ENCODE data around the gene ZBTB32.
A peak's percentile ranks its signal among the peaks of the same experiment; 100 is the strongest.
"Not testable (repeated sequence)": the region's sequence is repeated elsewhere in the genome, so short reads cannot be mapped to it uniquely, and the experiment has no call there.

ZBTB32 gene

GRCh38 chr19:35718345-35719041, 14.1 kb downstream of the ZBTB32 start:
- DNase-seq (ENCODE audit: low read depth in 1 of 2, low spot score in 1 of 2), result peak in 1 of 2 experiments; percentile 49
- TF ChIP-seq JUND (IDR thresholded peaks at IDR 0.05; ENCODE audit: low read depth), result no peak
- in situ Hi-C loops (cut with HindIII; ENCODE audit: low pct_unique_long_range_greater_than_20kb, low sequenced_read_pairs), result no loop called here

- no peak for TF ChIP-seq JUND (IDR thresholded peaks at IDR 0.05; ENCODE audit: low read depth)
- no peak for DNase-seq (ENCODE audit: low read depth in 1 of 2, low spot score in 1 of 2)
- in situ Hi-C loops (cut with HindIII; ENCODE audit: low pct_unique_long_range_greater_than_20kb, low sequenced_read_pairs), result no loop called here
These were observed 15.2 kb downstream of the ZBTB32 start for GRCh38 chr19:35719402-35720162.

DNA sequence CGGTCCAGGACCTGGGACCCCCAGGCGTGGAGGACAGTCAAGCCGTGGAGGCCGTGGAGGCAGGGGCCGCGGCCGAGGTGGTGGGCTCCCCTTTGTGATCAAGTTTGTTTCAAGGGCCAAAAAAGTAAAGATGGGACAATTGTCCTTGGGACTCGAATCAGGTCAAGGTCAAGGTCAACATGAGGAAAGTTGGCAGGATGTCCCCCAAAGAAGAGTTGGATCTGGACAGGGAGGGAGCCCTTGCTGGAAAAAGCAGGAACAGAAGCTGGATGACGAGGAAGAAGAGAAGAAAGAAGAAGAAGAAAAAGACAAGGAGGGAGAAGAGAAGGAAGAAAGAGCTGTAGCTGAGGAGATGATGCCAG, 15.8 kb downstream of the ZBTB32 start:
- in situ Hi-C loops (cut with HindIII; ENCODE audit: low pct_unique_long_range_greater_than_20kb, low sequenced_read_pairs), result no loop called here
- no peak for DNase-seq (ENCODE audit: low read depth in 1 of 2, low spot score in 1 of 2)
- no peak for TF ChIP-seq JUND (IDR thresholded peaks at IDR 0.05; ENCODE audit: low read depth)

- TF ChIP-seq JUND (IDR thresholded peaks at IDR 0.05; ENCODE audit: low read depth), result no peak
- no peak for DNase-seq (ENCODE audit: low read depth in 1 of 2, low spot score in 1 of 2)
- in situ Hi-C loops (cut with HindIII; ENCODE audit: low pct_unique_long_range_greater_than_20kb, low sequenced_read_pairs), result no loop called here
These were observed 16.3 kb downstream of the ZBTB32 start for GRCh38 chr19:35720648-35721047.

GRCh38 chr19:35721374-35721773, 17.0 kb downstream of the ZBTB32 start:
- no peak for TF ChIP-seq JUND (IDR thresholded peaks at IDR 0.05; ENCODE audit: low read depth)
- in situ Hi-C loops (cut with HindIII; ENCODE audit: low pct_unique_long_range_greater_than_20kb, low sequenced_read_pairs), result no loop called here
- no peak for DNase-seq (ENCODE audit: low read depth in 1 of 2, low spot score in 1 of 2)

GRCh38 chr19:35722461-35722860, 18.1 kb downstream of the ZBTB32 start:
- in situ Hi-C loops (cut with HindIII; ENCODE audit: low pct_unique_long_range_greater_than_20kb, low sequenced_read_pairs), result no loop called here
- no peak for DNase-seq (ENCODE audit: low read depth in 1 of 2, low spot score in 1 of 2)
- TF ChIP-seq JUND (IDR thresholded peaks at IDR 0.05; ENCODE audit: low read depth), result no peak

- no peak for TF ChIP-seq JUND (IDR thresholded peaks at IDR 0.05; ENCODE audit: low read depth)
- in situ Hi-C loops (cut with HindIII; ENCODE audit: low pct_unique_long_range_greater_than_20kb, low sequenced_read_pairs), result no loop called here
- no peak for DNase-seq (ENCODE audit: low read depth in 1 of 2, low spot score in 1 of 2)
These were observed 18.5 kb downstream of the ZBTB32 start for GRCh38 chr19:35722897-35723296.

DNA sequence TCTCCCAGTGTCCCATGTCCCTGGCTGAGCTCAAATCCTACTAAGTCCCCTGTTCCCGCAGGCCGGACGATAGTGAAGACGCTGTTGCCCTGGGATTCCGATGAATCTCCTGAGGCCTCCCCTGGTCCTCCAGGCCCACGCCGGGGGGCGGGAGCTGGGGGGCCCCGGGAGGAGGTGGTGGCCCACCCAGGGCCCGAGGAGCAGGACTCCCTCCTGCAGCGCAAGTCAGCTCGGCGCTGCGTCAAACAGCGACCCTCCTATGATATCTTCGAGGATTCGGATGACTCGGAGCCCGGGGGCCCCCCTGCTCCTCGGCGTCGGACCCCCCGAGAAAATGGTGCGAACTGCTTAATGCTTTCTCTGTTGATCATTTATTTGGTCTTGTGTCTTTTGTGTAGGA, 19.3 kb downstream of the ZBTB32 start:
- in situ Hi-C loops (cut with HindIII; ENCODE audit: low pct_unique_long_range_greater_than_20kb, low sequenced_read_pairs), result no loop called here

GRCh38 chr19:35724132-35724531, 19.8 kb downstream of the ZBTB32 start:
- in situ Hi-C loops (cut with HindIII; ENCODE audit: low pct_unique_long_range_greater_than_20kb, low sequenced_read_pairs); DNase-seq (ENCODE audit: low read depth in 1 of 2, low spot score in 1 of 2): not testable (repeated sequence)

More for the DNA sequence above, 19.3 kb downstream of the ZBTB32 start:
- no peak for DNase-seq (ENCODE audit: low read depth in 1 of 2, low spot score in 1 of 2)
- no peak for TF ChIP-seq JUND (IDR thresholded peaks at IDR 0.05; ENCODE audit: low read depth)

- TF ChIP-seq JUND (IDR thresholded peaks at IDR 0.05; ENCODE audit: low read depth), result no peak
- DNase-seq (ENCODE audit: low read depth in 1 of 2, low spot score in 1 of 2), result no peak
- in situ Hi-C loops (cut with HindIII; ENCODE audit: low pct_unique_long_range_greater_than_20kb, low sequenced_read_pairs), result no loop called here
These were observed 20.2 kb downstream of the ZBTB32 start for GRCh38 chr19:35724560-35724959.

GRCh38 chr19:35725216-35725861, 21.0 kb downstream of the ZBTB32 start:
- in situ Hi-C loops (cut with HindIII; ENCODE audit: low pct_unique_long_range_greater_than_20kb, low sequenced_read_pairs), result no loop called here
- TF ChIP-seq JUND (IDR thresholded peaks at IDR 0.05; ENCODE audit: low read depth), result no peak
- no peak for DNase-seq (ENCODE audit: low read depth in 1 of 2, low spot score in 1 of 2)

- no peak for DNase-seq (ENCODE audit: low read depth in 1 of 2, low spot score in 1 of 2)
- in situ Hi-C loops (cut with HindIII; ENCODE audit: low pct_unique_long_range_greater_than_20kb, low sequenced_read_pairs), result no loop called here
- no peak for TF ChIP-seq JUND (IDR thresholded peaks at IDR 0.05; ENCODE audit: low read depth)
These were observed 22.9 kb downstream of the ZBTB32 start for GRCh38 chr19:35727053-35727955.

All from T47D (cell line).